ENCODE measurements around the gene SLC45A1. TPM values are rescaled to one million over a fixed set of nuclear protein-coding genes. Genes with fewer than 3 reads are reported as not detected.

SLC45A1 gene
- total RNA-seq, 1 donor from 2014 or later: 6.1 TPM

- Mint-ChIP-seq H3K4me1 (ENCODE audit: low read depth, unreplicated experiment) (peaks cover 42% of the 10 kb centered on the region), H3K27ac (ENCODE audit: unreplicated experiment) (peak overlapping the region; percentile 4), H3K27me3 (ENCODE audit: unreplicated experiment) (peaks cover 22% of the 10 kb centered on the region), H3K4me3 (ENCODE audit: unreplicated experiment) (no peak overlapping the region), H3K9me3 (ENCODE audit: unreplicated experiment) (peaks cover 31% of the 10 kb centered on the region), H3K36me3 (ENCODE audit: unreplicated experiment) (peaks cover 5% of the 10 kb centered on the region)
- TF ChIP-seq, protein P1, sequence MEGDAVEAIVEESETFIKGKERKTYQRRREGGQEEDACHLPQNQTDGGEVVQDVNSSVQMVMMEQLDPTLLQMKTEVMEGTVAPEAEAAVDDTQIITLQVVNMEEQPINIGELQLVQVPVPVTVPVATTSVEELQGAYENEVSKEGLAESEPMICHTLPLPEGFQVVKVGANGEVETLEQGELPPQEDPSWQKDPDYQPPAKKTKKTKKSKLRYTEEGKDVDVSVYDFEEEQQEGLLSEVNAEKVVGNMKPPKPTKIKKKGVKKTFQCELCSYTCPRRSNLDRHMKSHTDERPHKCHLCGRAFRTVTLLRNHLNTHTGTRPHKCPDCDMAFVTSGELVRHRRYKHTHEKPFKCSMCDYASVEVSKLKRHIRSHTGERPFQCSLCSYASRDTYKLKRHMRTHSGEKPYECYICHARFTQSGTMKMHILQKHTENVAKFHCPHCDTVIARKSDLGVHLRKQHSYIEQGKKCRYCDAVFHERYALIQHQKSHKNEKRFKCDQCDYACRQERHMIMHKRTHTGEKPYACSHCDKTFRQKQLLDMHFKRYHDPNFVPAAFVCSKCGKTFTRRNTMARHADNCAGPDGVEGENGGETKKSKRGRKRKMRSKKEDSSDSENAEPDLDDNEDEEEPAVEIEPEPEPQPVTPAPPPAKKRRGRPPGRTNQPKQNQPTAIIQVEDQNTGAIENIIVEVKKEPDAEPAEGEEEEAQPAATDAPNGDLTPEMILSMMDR (IDR thresholded peaks at IDR 0.05; ENCODE audit: partially characterized antibody, unreplicated experiment): no peak
- no peak for DNase-seq
Observed at GRCh38 chr1:8364528-8365442, 46.9 kb downstream of the SLC45A1 start.

DNA sequence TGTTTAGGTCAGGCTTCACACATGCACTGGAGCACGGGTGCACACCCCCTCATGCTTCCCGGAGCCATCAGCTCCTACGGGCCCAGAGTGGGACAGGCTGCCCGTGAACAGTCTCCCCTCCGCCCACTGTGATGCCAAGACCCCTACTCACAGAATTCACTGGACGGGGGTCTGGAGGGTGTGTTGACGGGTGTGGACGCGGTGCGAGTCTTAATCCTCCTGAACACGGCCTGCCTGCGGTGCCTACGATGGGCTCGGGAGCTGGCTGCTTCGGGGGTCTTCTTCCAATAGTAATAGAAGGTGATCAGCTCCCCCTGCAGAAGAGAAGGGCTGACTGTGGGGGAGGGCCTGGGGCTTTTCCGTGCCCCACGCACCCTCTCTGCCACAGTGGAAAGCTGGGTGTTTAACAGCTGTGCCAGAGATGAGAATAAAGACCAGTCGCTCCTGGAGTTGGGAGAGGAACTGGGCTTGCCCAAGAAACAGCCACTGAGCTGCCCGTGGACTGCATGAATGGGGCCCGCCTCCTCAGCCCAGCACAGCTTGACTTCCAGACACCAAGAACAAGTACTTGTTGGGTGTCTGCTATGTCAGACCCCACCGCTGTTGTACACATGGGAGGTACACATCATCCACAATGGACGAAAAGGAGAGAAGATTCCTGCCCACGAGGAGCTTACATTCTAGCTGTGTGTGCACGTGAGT, 47.9 kb downstream of the SLC45A1 start:
- Mint-ChIP-seq H3K4me1 (ENCODE audit: low read depth, unreplicated experiment) (peaks cover 52% of the 10 kb centered on the region), H3K27me3 (ENCODE audit: unreplicated experiment) (peaks cover 26% of the 10 kb centered on the region), H3K27ac (ENCODE audit: unreplicated experiment) (no peak overlapping the region), H3K9me3 (ENCODE audit: unreplicated experiment) (peaks cover 31% of the 10 kb centered on the region), H3K36me3 (ENCODE audit: unreplicated experiment) (peaks cover 5% of the 10 kb centered on the region), H3K4me3 (ENCODE audit: unreplicated experiment) (no peak overlapping the region)
- TF ChIP-seq, protein P1 (IDR thresholded peaks at IDR 0.05; ENCODE audit: partially characterized antibody, unreplicated experiment): no peak
- DNase-seq: no peak

- Mint-ChIP-seq H3K9me3 (ENCODE audit: unreplicated experiment) (peaks cover 24% of the 10 kb centered on the region), H3K27me3 (ENCODE audit: unreplicated experiment) (peaks cover 27% of the 10 kb centered on the region), H3K4me3 (ENCODE audit: unreplicated experiment) (no peak overlapping the region), H3K27ac (ENCODE audit: unreplicated experiment) (no peak overlapping the region), H3K4me1 (ENCODE audit: low read depth, unreplicated experiment) (peaks cover 59% of the 10 kb centered on the region), H3K36me3 (ENCODE audit: unreplicated experiment) (no peaks in the 10 kb centered on the region)
- TF ChIP-seq, protein P1 (IDR thresholded peaks at IDR 0.05; ENCODE audit: partially characterized antibody, unreplicated experiment): no peak
- DNase-seq: no peak
Observed at GRCh38 chr1:8367571-8368194, 49.8 kb downstream of the SLC45A1 start.

GRCh38 chr1:8368956-8369639, 51.2 kb downstream of the SLC45A1 start:
- Mint-ChIP-seq H3K4me1 (ENCODE audit: low read depth, unreplicated experiment) (peaks cover 62% of the 10 kb centered on the region), H3K9me3 (ENCODE audit: unreplicated experiment) (peaks cover 19% of the 10 kb centered on the region), H3K27me3 (ENCODE audit: unreplicated experiment) (peaks cover 20% of the 10 kb centered on the region), H3K4me3 (ENCODE audit: unreplicated experiment) (no peak overlapping the region), H3K36me3 (ENCODE audit: unreplicated experiment) (no peaks in the 10 kb centered on the region), H3K27ac (ENCODE audit: unreplicated experiment) (no peak overlapping the region)
- DNase-seq: no peak
- TF ChIP-seq, protein P1 (IDR thresholded peaks at IDR 0.05; ENCODE audit: partially characterized antibody, unreplicated experiment): no peak

Measured in glutamatergic neuron (in vitro differentiated cells).